Measurements from ENCODE around the gene TMEM59L.

The TMEM59L gene

GRCh38 chr19:18639706-18640243 is 27.1 kb downstream of the TMEM59L start:
- CTCF ChIA-PET = interaction anchor here (0.8 kb wide), 1 partner anchor 25 kb away, joined by 3 read pairs; no protein-coding TSS in a partner anchor
- DNase-seq (ENCODE audit: extremely low spot score) = no peak
- POLR2A ChIA-PET = no interaction called here
- TF ChIP-seq HDGF (IDR thresholded peaks at IDR 0.05; ENCODE audit: borderline replicate concordance) (no peak), ELF4 (IDR thresholded peaks at IDR 0.05) (no peak), L3MBTL2 (conservative IDR thresholded peaks at IDR 0.05) (no peak), FOXM1 (IDR thresholded peaks at IDR 0.05; ENCODE audit: borderline replicate concordance) (no peak), SP1 (IDR thresholded peaks at IDR 0.05) (no peak), FOXA1 (IDR thresholded peaks at IDR 0.05) (no peak), CTBP1 (IDR thresholded peaks at IDR 0.05; ENCODE audit: borderline replicate concordance) (no peak), FOXK2 (IDR thresholded peaks at IDR 0.05) (no peak), ZNF384 (IDR thresholded peaks at IDR 0.05) (no peak), SUZ12 (IDR thresholded peaks at IDR 0.05) (no peak), ARNT (IDR thresholded peaks at IDR 0.05) (no peak), NFRKB (IDR thresholded peaks at IDR 0.05) (no peak), LEF1 (IDR thresholded peaks at IDR 0.05; ENCODE audit: borderline replicate concordance) (no peak), PKNOX1 (IDR thresholded peaks at IDR 0.05) (no peak), BHLHE40 (IDR thresholded peaks at IDR 0.05; ENCODE audit: borderline replicate concordance) (no peak), TARDBP (IDR thresholded peaks at IDR 0.05) (no peak)

- CTCF ChIA-PET = no interaction called here
- no peak for DNase-seq (ENCODE audit: extremely low spot score)
- POLR2A ChIA-PET = no interaction called here
- TF ChIP-seq FOXK2 (IDR thresholded peaks at IDR 0.05) (no peak), ELF4 (IDR thresholded peaks at IDR 0.05) (no peak), HDGF (IDR thresholded peaks at IDR 0.05; ENCODE audit: borderline replicate concordance) (no peak), FOXM1 (IDR thresholded peaks at IDR 0.05; ENCODE audit: borderline replicate concordance) (no peak), SP1 (IDR thresholded peaks at IDR 0.05) (no peak), SUZ12 (IDR thresholded peaks at IDR 0.05) (no peak), LEF1 (IDR thresholded peaks at IDR 0.05; ENCODE audit: borderline replicate concordance) (no peak), NFRKB (IDR thresholded peaks at IDR 0.05) (no peak), TARDBP (IDR thresholded peaks at IDR 0.05) (no peak), BHLHE40 (IDR thresholded peaks at IDR 0.05; ENCODE audit: borderline replicate concordance) (no peak), CTBP1 (IDR thresholded peaks at IDR 0.05; ENCODE audit: borderline replicate concordance) (no peak)
These were observed 31.7 kb downstream of the TMEM59L start for GRCh38 chr19:18644196-18645034.

GRCh38 chr19:18645035-18645511 is 32.4 kb downstream of the TMEM59L start:
- ChIA-PET POLR2A (no interaction called here), CTCF (no interaction called here)
- TF ChIP-seq ELF4 (IDR thresholded peaks at IDR 0.05) = no peak
- no peak for TF ChIP-seq SP1 (IDR thresholded peaks at IDR 0.05)
- TF ChIP-seq PKNOX1 (IDR thresholded peaks at IDR 0.05) = no peak
- no peak for TF ChIP-seq NFRKB (IDR thresholded peaks at IDR 0.05)
- no peak for TF ChIP-seq FOXM1 (IDR thresholded peaks at IDR 0.05; ENCODE audit: borderline replicate concordance)
- TF ChIP-seq SUZ12 (IDR thresholded peaks at IDR 0.05) = no peak
- no peak for DNase-seq (ENCODE audit: extremely low spot score)

GRCh38 chr19:18646535-18647370 is 34.1 kb downstream of the TMEM59L start:
- ChIA-PET CTCF (no interaction called here), POLR2A (no interaction called here)
- TF ChIP-seq TARDBP (IDR thresholded peaks at IDR 0.05) (no peak), FOXK2 (IDR thresholded peaks at IDR 0.05) (no peak), HDGF (IDR thresholded peaks at IDR 0.05; ENCODE audit: borderline replicate concordance) (no peak), NFRKB (IDR thresholded peaks at IDR 0.05) (no peak), FOXM1 (IDR thresholded peaks at IDR 0.05; ENCODE audit: borderline replicate concordance) (no peak), SP1 (IDR thresholded peaks at IDR 0.05) (no peak), FOXA1 (IDR thresholded peaks at IDR 0.05) (no peak), ARNT (IDR thresholded peaks at IDR 0.05) (no peak), ZNF384 (IDR thresholded peaks at IDR 0.05) (no peak)
- no peak for DNase-seq (ENCODE audit: extremely low spot score)

- ChIA-PET CTCF (no interaction called here), POLR2A (no interaction called here)
- DNase-seq (ENCODE audit: extremely low spot score) = no peak
- TF ChIP-seq ZNF384 (IDR thresholded peaks at IDR 0.05) = no peak
- no peak for TF ChIP-seq TARDBP (IDR thresholded peaks at IDR 0.05)
- TF ChIP-seq FOXK2 (IDR thresholded peaks at IDR 0.05) = no peak
- TF ChIP-seq HDGF (IDR thresholded peaks at IDR 0.05; ENCODE audit: borderline replicate concordance) = no peak
These were observed 34.7 kb downstream of the TMEM59L start for GRCh38 chr19:18647371-18647767.

GRCh38 chr19:18647807-18648206 is 35.1 kb downstream of the TMEM59L start:
- TF ChIP-seq L3MBTL2 (conservative IDR thresholded peaks at IDR 0.05) = no peak
- TF ChIP-seq FOXM1 (IDR thresholded peaks at IDR 0.05; ENCODE audit: borderline replicate concordance) = no peak
- TF ChIP-seq LEF1 (IDR thresholded peaks at IDR 0.05; ENCODE audit: borderline replicate concordance) = no peak
- no peak for TF ChIP-seq SP1 (IDR thresholded peaks at IDR 0.05)
- no peak for TF ChIP-seq FOXA1 (IDR thresholded peaks at IDR 0.05)
- no peak for TF ChIP-seq TARDBP (IDR thresholded peaks at IDR 0.05)
- no peak for TF ChIP-seq NFRKB (IDR thresholded peaks at IDR 0.05)
- TF ChIP-seq ELF4 (IDR thresholded peaks at IDR 0.05) = no peak
- no peak for TF ChIP-seq FOXK2 (IDR thresholded peaks at IDR 0.05)
- no peak for TF ChIP-seq ZNF384 (IDR thresholded peaks at IDR 0.05)
- TF ChIP-seq BHLHE40 (IDR thresholded peaks at IDR 0.05; ENCODE audit: borderline replicate concordance) = no peak
- TF ChIP-seq SUZ12 (IDR thresholded peaks at IDR 0.05) = no peak
- POLR2A ChIA-PET = no interaction called here
- CTCF ChIA-PET = no interaction called here
- no peak for DNase-seq (ENCODE audit: extremely low spot score)
